HG03159 (cell line): ENCODE results near the gene IFT25.
A peak's percentile ranks its signal among the peaks of the same experiment; 100 is the strongest.
"Not testable (repeated sequence)": the region's sequence is repeated elsewhere in the genome, so short reads cannot be mapped to it uniquely, and the experiment has no call there.

ENCODE experiments used
- ATAC-seq: cut with Tn5 transposase; IDR thresholded peaks from one replicate; pipeline ENCODE4 v1.9.1; 2021; ENCODE audit warnings: mild to moderate bottlenecking, moderate library complexity; ENCODE audit not compliant: unreplicated experiment

The IFT25 gene

DNA sequence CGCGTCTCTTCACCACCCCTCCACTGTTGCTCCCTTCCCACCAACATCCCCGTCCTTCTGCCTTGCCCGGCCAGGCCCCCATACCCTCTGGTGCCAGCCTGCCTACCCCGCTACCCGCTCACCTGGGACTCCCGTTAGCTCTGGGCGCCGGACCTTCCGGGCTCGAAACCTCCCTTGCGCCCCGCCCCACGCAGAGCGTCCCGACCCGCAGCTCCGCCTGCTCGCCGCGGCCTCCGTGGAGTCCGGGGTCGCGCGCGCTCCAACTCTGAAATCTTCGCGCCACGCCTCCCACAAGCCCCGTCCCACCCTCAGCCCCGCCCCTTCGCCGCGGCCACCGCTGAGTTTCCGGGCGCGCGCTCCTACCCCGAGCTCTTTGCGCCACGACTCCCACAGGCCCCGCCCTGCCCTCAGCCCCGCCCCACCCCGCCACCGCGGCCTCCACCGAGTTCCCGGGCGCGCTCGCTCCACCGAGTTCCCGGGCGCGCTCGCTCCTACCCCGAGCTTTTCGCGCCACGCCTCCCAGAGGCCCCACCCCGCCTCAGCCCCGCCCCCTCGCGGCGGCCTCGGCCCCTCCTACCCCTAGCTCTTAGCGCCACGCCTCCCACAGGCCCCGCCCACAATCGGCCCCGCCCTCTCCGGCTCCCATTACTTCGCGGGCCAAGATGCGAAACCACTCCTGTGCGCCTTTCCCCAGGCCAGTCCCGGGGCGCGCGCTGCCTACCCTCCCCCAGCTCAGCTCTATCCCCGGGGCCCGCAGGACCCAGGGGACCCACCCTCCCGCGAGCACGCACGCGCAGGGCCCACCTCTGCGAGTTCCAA lies at the start of gene IFT25:
TSS of gene IFT25 (minus strand) at position 267 of the 819 bp plus-strand sequence. CDS start 5,617 bp downstream, outside the sequence.
- peak; percentile 72 for ATAC-seq

DNA sequence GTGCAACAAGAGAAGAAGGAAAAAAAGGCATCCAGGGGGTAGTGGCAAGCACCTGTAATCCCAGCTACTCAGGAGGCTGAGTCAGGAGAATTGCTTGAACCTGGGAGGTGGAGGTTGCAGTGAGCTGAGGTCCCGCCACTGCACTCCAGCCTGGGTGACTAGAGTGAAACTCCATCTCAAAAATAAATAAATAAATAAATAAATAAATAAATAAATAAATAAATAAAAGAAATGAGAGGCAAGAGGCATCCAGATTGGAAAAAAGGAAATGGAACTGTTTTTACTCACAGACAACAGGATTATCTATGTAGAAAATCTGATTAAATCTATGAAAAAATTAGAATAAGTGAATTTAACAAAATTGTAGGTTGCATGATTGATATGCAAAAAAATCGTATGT lies 49.0 kb upstream of the IFT25 start:
- ATAC-seq = not testable (repeated sequence)

DNA sequence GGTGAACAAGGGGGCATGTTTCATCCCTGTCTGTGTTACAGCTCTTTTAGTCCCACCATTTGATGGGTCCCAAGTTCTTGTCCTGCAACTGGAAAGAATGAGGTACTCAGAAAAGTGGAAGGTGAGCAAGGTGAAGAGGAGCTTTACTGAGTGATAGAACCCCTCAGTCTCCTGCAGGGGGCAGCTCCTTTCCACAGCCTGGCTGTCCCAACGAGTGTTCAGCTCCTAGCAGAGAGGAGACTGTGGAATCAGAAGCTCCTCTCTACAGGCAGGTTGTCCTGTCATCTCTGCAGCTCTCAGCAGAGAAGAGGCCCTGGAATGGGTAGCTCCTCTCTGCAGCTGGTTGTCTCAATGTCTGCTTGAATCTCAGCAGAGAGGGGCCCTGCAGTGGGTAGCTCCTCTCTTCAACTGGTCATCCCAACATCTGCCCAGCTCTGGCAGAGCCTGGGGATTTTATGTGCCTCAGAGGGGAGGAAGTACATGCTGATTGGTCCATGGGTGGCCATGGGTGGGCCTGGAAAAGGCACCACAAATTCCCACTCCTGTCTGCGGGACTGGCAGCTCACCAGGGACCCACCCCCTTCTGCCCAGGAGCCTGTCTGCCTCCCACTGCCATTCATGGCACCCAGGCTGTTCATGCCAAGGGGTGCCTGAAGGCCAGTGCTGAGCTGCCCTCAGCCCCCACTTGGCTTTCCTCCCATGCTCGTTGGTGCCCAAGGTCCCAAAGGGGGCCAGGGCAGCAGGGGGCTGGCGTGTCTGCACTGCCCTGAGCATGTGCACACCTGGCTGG lies 46.8 kb upstream of the IFT25 start:
- ATAC-seq = no peak

DNA sequence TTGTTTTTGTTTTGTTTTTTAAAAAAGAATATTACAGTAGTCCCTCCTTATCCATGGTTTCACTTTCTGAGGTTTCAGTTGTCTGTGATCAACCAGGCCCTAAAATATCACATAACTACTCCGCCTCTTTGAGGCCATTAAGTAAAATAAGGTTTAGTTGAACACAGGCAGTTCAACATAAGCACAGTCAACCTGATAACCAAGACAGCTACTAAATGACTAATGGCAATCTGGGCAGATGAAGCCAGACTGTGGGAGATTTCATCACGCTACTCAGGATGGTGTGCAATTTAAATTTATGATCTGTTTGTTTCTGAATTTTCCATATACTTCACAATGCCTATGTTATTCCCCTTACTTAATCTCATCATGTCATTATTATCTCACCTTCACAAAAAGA lies 42.4 kb upstream of the IFT25 start:
- no peak for ATAC-seq

DNA sequence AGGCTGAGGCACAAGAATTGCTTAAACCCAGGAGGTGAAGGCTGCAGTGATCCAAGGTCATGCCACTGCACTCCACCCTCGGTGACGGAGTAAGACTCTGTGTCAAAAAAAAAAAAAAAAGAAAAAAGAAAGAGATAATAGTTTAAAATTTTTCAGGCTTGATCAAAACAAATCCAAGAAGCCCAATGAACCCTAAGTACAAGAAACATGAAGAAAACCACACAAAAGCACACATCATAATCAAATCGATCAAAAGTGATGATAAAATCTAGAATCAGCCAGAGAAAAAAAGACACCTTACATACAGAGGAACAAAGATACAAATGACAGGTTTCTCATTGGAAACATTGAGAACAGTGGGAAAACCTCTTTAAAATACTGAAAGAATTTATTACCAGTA lies 41.0 kb upstream of the IFT25 start:
- ATAC-seq = no peak

DNA sequence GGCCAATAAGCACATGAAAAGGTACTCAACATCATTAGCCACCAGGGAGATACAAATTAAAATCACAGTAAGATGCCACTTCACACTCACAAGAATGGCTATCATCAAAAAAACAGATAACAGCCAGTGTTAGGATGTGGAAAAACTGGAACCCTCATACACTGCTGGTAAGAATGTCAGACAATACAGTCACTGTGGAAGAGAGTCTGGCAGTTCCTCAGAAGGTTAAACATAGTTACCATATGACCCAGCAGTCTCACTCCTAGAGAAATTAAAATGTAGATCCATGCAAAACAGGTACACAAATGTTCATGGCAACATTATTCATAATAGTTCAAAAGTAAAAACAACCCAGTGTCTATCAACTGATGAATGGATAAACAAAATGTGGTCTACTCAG lies 39.2 kb upstream of the IFT25 start:
- ATAC-seq = no peak

DNA sequence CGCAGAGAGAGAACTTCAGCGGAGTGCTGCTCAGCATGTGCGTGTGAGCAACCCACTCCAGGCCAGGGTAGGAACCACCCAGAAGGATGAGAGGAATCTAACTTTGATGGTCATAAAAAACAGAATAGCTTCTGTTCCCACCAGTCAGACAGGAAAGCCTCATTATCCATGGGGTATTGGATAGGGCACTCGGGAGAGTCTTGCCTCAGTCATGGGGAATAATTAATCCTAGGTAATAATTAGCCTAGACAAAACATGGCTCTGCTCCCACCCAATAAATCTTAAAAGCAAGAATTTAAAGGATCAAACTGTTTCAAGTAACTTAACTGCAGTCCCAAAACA lies 37.2 kb upstream of the IFT25 start:
- ATAC-seq = no peak

DNA sequence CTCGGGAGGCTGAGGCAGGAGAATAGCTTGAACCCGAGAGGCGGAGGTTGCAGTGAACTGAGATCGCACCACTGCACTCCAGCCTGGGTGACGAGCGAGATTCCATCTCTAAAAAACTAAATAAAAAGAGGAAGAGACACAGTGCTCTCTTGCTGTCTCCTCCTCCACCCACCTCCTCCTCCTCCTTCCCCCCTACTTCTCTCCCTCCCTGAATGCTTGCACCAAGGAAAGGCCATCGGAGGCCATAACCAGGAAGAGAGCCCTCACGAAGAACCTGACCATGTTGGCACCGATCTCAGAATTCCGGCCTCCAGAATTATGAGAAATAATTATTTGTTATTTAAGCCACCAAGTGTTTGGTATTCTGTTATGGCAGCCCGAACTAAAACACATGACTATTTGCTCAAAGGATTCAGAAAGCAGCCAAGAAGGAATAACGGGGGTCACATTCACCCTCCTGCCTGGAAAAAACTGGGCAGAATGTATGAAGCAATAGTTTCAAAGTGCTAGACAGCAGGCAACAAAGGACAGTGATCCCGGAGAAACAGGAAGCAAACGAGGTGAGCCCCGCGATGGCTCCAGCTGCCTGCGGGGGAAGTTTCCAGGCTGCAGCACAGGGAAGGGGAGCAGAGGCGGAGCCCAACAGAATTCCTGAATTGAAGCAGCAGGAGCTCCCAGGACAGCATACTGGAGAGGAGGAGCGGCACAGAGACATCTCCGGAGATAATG lies 36.7 kb upstream of the IFT25 start:
- ATAC-seq = no peak

DNA sequence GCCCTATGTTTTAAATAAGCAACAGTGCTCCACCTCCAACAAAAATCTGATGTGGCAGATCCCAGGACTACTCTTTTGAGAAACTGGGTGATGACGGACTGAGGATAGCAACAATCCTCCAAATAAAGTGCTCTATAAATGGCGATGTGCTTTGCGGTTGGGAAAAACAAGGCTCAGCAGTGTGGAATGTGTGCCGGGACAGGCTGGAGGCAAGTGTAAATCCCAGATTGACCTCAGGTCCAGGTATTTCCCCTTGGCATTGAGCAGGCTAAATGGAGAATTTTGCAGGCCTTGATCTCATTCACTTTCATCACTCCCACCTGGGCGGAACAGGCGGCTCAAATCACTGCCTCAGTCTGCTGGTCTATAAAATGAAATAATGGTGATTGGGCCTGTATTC lies 35.7 kb upstream of the IFT25 start:
- ATAC-seq = no peak

DNA sequence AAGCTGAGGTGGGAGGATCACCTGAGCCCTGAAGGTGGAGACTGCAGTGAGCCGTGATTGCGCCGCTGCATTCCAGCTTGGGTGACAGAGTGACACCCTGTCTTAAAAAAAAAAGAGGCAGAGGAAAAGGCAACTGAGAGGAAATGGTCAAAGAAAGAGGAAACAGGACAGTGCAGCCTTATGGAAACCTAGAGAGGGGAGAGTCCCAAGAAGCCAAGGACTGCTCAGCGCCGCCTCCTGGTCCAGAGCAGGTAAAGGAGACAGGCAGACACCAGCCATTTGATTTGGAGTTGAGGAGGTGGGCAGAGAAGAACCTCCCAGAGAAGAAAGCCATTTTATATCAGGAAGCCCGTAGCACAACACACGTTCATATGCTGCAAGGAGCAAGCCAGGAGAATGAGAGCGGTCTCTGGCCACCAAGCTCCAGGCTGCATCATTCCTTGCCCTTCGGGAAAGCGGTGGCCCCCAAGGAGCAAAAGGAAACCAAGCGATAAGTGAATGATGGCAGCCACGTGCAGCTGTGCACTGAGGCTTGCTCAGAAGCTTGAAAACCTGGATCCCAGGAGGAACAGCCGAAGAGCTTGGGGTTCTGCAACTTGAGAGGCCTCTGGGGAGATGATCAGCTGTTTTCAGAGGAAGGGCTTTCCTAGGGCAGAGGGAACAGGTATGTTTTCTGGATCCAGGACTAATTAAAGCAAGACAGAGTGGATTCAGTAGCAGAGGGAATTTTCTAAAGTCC lies 34.4 kb upstream of the IFT25 start:
- ATAC-seq = no peak

DNA sequence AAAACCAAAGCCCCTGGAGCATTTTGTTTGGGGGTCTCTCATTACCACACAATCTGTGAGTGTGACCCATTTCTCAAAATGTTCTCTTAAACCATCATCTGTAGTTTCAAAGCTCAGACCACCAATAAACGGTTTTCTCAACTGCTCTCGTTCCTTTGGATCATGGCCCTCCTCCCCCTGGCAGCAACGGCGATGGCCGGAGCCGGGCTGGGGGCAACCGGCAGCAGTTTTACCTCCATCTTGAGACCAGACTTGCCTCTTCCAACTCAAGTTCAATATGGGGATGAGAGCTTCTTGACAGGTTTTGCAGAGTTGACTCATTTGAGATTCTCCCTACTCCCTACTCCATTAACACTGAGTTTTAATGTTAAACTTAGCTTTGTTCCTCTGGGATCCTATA lies 30.4 kb upstream of the IFT25 start:
- no peak for ATAC-seq

DNA sequence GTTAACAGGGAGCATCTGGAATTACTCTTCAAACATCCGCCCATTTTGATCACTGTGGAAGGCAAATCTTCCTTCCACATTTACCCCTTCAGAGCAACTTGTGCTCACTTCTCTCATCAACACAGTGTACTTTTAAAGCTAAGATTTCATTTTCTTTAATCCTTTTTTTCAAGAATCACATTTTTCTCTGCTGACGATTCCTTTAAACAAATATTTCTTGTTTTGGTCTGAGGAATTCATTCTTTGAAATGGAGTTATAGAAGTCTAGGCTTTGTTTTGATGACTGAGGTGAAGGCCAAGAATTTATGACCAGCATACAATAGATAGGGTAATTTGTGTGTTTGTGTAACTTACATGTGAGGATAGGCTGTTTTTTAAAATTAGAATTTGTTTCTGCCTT lies 26.2 kb upstream of the IFT25 start:
- no peak for ATAC-seq

DNA sequence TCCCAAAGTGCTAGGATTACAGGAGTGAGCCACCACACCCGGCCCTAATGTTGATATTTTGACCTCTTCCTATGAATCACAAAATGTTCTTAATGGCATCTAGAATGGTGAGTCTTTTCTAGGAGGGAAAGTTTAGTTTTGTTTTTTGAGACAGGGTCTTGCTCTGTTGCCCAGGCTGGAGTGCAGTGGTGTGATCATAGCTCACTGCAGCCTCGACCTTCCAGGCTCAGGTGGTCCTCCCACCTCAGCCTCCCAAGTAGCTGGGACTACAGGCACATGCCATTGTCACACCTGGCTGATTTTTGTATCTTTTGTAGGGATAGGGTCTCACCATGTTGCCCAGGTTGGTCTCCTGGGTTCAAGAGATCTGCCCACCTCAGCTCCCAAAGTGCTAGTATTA lies 23.8 kb upstream of the IFT25 start:
- not testable (repeated sequence) for ATAC-seq

DNA sequence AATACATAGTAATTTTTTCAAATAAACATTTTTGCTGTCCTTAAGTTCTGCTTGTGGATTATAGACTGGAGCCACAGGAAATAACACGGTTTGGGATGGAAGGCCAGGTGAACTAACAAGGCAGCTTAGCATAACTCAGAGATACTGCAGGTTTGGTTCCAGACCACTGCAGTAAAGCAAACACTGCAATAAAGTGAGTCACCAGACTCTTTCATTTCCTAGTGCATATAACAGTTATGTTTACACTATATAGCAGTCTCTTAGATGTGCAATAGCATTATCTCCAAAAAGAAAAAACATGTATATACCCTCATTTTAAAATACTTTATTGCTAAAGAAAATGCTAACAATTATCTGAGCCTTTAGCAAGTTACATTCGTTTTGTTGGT lies 22.6 kb upstream of the IFT25 start:
- no peak for ATAC-seq

DNA sequence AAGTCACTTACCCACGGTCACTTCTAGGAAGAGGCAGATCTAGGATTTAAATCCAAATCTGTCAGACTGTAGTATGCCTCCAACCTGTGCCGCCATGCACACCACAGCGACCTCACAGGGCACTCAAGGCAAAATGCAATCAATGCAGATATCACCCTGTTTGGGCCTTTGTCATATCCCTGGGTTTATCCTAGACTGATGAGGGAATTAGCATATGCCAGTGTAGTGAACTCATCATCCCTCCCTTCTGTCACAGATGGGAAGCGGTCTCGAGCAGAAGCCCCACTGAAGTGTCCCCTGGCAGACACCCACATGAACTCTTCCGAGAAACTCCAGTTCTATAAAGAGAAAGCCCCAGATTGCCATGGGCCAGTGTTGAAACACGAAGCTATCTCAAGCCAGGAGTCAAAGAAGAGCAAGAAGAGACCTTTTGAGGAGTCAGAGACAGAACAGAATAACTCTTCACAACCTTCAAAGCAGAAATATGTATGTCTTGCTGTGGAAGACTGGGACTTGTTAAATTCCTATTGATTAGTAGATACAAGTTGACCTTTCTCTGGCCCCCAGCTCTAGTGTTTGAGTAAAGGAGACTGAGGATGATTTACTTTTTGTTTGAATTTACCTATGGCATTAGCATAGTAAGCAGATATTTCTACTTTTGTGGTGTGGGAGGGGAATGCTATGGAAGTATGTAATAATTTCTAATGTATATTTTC lies 22.1 kb upstream of the IFT25 start:
- ATAC-seq = no peak

DNA sequence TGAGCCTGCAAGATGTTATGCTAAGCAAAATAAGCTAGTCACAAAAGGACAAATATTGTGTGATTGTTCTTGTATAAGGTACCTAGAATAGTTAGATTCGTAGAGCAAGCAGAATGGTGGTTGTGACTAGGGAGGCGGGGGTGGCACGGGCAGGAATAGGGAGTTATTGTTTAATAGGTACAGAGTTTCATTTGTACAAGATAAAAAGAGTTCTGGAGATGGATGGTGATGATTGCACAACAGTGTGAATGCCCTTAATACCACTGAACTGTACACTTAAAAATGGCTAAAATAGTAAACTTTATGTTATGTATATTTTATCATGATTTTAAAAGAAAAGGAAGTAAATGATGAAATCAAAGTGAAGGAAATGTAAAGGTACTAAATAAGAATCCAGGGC lies 21.3 kb upstream of the IFT25 start:
- no peak for ATAC-seq

DNA sequence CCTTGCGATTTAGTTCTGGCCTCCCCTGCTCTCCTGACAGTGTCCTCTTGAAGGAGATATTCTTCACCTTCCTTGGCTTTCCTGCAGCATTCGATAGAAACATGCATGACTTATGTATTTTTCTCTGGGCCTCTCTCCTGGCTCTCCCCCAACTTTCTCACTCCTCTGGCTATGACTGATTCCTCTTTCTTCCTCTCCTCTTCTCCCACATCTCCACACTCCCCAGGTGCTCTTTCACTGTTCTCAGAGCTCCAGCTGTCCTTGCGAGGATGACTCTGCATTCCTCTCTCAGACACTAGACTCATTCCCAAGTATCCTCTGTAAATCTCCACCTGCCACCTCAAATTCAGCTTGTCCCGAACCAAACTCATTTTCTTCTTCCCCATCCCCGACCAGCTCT lies 18.6 kb upstream of the IFT25 start:
- no peak for ATAC-seq

DNA sequence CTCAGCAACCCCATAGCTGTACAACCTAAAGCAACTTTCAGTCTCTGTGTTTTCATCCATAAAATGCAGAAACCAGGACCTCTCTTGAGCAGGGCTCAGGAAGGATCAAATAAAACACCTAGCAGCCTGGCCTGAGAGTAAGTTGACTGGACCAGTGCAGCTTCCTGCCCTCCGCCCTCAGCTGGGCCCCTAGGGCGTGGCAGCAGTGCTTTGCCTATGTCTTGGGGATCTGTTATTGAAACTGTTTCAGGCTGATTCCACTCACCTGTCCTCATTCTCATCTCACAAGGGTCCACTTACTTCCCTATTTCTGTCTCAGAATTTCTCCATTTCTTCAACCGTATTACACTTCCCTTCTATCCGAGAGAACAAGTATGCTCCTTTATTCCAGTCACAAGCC lies 18.0 kb upstream of the IFT25 start:
- no peak for ATAC-seq

DNA sequence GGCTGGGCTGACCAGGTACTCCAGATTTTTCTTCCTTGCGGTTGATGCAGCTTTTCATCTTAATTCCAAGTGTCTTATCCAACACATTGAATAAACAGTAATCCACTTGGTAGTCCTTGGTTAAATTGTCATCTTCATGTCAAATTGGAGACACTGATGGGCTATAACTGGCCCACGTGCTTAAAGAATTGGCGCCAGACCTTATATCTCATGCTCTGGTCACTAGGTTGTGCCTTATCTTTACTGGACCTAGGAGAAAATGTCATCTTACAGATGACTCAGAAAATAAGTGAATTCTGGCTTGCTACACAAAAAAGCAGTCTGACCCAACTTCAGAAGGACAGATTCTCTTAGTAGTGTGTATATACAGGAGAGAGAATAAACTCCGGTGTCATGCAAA lies 16.9 kb upstream of the IFT25 start:
- ATAC-seq = no peak

DNA sequence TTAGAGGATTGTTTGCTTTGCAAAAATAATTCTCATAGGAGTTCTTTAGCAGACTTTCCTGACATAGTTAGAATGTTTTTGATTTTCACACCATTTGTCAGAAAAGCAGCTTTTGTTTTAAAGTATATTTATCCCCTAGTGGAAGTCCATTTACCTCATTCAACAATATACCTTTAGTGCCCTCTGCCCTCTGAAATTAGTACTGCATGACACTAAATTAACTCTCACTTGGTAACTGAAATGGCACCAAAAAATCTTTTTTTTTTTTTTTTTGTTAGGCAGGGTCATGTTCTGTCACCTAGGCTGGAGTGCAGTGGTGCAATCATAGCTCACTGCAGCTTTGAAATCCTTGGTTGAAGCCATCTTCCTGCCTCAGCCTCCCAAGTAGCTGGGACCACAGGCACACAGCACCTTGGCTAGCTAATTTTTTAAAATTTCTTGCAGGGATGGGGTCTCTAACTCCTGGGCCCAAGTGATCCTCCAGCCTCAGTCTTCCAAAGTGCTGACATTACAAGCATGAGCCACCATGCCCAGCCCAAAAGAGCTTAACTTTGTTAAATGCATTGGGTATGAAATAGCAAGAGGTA lies 14.3 kb upstream of the IFT25 start:
- ATAC-seq = no peak
